ENCODE data around the gene AOPEP.

DNA sequence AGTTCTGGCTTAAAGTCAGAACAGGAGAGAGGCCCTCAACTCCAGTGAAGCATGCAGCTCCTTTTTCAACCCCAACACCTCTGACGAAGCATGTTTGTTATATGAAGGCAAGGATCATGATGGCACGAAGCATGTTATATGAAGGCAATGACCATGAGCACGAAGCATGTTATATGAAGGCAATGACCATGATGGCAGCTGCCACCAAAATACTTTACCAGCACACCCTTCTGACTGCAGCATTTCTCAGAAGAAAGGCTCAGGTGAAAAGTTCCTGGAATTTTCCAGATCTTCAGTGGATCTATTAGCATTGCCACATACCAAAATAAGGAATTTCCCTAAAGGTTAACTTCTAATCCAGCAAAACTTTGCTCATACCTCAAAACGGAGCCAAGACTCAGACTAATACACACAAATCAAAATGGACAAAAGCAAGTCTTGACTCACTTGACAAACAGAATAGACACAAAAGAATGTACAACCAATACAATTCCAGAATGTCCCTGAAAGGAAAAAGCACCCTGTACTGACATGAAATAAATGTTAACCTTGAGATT is 373.6 kb downstream of the AOPEP start:
- TF ChIP-seq, protein P1, sequence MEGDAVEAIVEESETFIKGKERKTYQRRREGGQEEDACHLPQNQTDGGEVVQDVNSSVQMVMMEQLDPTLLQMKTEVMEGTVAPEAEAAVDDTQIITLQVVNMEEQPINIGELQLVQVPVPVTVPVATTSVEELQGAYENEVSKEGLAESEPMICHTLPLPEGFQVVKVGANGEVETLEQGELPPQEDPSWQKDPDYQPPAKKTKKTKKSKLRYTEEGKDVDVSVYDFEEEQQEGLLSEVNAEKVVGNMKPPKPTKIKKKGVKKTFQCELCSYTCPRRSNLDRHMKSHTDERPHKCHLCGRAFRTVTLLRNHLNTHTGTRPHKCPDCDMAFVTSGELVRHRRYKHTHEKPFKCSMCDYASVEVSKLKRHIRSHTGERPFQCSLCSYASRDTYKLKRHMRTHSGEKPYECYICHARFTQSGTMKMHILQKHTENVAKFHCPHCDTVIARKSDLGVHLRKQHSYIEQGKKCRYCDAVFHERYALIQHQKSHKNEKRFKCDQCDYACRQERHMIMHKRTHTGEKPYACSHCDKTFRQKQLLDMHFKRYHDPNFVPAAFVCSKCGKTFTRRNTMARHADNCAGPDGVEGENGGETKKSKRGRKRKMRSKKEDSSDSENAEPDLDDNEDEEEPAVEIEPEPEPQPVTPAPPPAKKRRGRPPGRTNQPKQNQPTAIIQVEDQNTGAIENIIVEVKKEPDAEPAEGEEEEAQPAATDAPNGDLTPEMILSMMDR (IDR thresholded peaks at IDR 0.05; ENCODE audit: insufficient read depth, low read depth, low read length), result no peak
- TF ChIP-seq EZH2 (IDR thresholded peaks at IDR 0.05; ENCODE audit: insufficient read depth, low read length), result no peak

Data from astrocyte (in vitro differentiated cells and primary cell).